Measurements from ENCODE around the gene MYH15. TPM values are rescaled to one million over a fixed set of nuclear protein-coding genes. Genes with fewer than 3 reads are reported as not detected.

Gene MYH15
- total and polyA plus RNA-seq, 7 donors = 0.01 to 0.67 (median 0.08) TPM

DNA sequence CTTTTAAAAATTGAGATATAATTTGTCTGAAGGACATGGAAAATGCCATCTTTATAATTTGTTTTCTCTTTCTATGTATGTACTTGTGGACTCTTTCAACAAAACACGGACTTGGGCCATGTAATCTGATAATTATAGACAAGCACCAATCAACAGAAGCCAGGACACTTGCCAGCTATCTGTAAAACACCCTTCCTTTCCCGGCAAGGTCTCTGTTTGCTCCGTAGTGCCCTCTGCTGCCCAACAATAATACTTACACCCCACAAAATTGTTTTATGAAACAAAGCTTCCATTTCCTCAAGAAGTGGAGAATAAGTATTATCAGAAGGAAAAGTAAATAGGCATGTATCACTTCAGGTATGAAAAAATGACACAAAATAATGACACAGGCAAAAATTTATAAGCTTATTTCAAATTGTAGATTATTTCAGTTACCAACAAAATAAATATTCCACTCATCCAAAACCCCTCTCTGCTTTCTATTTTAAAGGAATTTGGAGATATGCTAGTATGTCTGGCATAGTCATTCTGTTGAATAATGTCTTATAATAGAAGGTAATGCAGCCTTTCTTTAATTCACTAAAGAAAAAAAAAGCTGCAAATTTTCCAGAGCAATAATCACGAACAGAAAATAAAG lies 32.8 kb downstream of the MYH15 start:
- Histone ChIP-seq H3K9me3 (no peaks in the 10 kb centered on the region), H3K4me3 (no peak overlapping the region), H3K27me3 (ENCODE audit: insufficient read depth in 3 of 3, low read length in 2 of 3) (peaks cover 0 to 2% (median 0%) of the 10 kb centered on the region in 3 donors), H3K4me1 (no peaks in the 10 kb centered on the region), H3K27ac (no peak overlapping the region), H3K36me3 (ENCODE audit: insufficient read depth in 1 of 2, low read depth in 1 of 2) (no peaks in the 10 kb centered on the region)
- DNase-seq (peak in 1 of 2 donors; percentile 26), ATAC-seq (peak; percentile 64 to 85 (median 80))
- TF ChIP-seq, protein P1, sequence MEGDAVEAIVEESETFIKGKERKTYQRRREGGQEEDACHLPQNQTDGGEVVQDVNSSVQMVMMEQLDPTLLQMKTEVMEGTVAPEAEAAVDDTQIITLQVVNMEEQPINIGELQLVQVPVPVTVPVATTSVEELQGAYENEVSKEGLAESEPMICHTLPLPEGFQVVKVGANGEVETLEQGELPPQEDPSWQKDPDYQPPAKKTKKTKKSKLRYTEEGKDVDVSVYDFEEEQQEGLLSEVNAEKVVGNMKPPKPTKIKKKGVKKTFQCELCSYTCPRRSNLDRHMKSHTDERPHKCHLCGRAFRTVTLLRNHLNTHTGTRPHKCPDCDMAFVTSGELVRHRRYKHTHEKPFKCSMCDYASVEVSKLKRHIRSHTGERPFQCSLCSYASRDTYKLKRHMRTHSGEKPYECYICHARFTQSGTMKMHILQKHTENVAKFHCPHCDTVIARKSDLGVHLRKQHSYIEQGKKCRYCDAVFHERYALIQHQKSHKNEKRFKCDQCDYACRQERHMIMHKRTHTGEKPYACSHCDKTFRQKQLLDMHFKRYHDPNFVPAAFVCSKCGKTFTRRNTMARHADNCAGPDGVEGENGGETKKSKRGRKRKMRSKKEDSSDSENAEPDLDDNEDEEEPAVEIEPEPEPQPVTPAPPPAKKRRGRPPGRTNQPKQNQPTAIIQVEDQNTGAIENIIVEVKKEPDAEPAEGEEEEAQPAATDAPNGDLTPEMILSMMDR (IDR thresholded peaks at IDR 0.05) = peak; percentile 56
- WGBS, 3 donors = 23 to 24% (median 24%) methylated on average over 4 of the region's 4 CpGs
- intact Hi-C loops (cut with DNase I) = loop anchor here in 1 of 2 donors (2.0 kb wide), 1 partner anchor 387 kb away; the partner anchor contains the start of gene CD47

DNA sequence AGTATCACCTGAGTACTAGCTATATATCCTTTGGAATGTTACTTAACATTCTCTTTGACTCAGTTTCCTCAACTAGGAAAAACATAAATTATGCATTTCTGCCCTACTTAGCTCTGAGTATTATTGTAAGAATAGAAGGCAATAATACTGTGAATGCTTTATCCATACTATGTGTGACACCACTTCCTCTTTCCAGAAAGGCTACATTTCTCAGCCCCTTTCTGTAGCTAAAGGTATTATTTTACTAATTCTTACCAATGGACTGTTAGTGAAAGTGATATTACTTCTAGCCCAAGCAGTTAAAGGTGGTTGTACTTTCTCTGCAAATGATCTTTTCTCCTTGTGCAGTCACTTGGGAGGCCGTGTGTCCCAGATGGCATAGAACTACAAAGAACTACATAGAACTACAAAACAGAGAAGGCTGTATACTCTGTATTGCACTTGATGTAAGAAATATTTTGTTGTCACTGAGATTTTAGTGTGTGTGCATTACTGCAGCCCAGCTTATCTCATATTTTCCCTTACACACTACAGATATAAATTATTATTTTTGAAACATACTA lies 35.1 kb downstream of the MYH15 start:
- ATAC-seq (no peak), DNase-seq (no peak)
- Histone ChIP-seq H3K4me1 (no peaks in the 10 kb centered on the region), H3K9me3 (no peaks in the 10 kb centered on the region), H3K36me3 (ENCODE audit: insufficient read depth in 1 of 2, low read depth in 1 of 2) (no peaks in the 10 kb centered on the region), H3K27me3 (ENCODE audit: insufficient read depth in 3 of 3, low read length in 2 of 3) (no peaks in the 10 kb centered on the region), H3K4me3 (no peak overlapping the region), H3K27ac (no peak overlapping the region)
- TF ChIP-seq, protein P1 (IDR thresholded peaks at IDR 0.05) = no peak
- intact Hi-C loops (cut with DNase I) = no loop called here
- WGBS, 3 donors = 37 to 71% (median 50%) methylated on average over 1 of the region's 1 CpG

DNA sequence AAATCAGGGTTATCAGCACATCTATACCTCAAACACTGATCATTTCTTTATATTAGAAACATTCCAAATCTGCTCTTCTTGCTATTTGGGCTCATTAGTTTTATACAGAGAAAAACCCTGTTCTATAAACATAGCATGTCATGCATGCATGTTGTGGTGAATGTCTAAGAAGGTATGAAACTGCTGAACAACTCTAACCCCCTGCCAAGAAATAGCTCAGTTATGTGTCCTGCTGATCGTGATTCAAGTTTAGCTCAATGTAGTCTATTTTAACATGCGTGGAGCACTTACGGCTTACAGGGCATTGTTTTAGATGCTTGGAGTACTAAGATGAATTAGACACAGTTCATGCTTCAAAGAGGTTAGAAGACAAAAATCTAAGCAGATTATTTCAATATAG lies 35.8 kb downstream of the MYH15 start:
- intact Hi-C loops (cut with DNase I) = no loop called here
- no peak overlapping the region for H3K4me3 ChIP-seq
- H3K27ac ChIP-seq = no peak overlapping the region
- no peaks in the 10 kb centered on the region for H3K27me3 ChIP-seq (ENCODE audit: insufficient read depth in 3 of 3, low read length in 2 of 3)
- ATAC-seq (no peak), DNase-seq (no peak)
- H3K36me3 ChIP-seq (ENCODE audit: insufficient read depth in 1 of 2, low read depth in 1 of 2) = no peaks in the 10 kb centered on the region
- H3K4me1 ChIP-seq = no peaks in the 10 kb centered on the region
- TF ChIP-seq, protein P1 (IDR thresholded peaks at IDR 0.05) = no peak
- H3K9me3 ChIP-seq = no peaks in the 10 kb centered on the region
- WGBS, 3 donors = 42 to 60% (median 52%) methylated on average over 3 of the region's 3 CpGs

DNA sequence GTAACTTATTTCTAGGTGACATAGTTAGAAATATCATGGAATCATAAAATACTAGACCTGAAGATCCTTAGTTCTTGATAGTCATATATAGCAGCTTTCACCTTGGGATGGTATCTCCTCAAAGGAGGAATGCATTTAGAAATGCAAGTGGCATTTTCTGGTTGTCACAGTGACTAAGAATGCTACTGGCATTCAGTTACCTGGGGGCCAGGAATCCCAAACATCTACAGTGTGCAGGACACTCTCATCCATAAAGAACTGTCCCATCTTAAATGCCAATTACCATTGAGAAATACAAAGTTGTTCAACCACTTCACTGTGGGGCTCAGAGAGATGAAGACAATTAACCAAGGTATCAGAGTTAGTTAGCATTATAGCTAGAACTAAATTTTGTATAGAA lies 36.7 kb downstream of the MYH15 start:
- Histone ChIP-seq H3K4me1 (no peaks in the 10 kb centered on the region), H3K4me3 (no peak overlapping the region), H3K9me3 (no peaks in the 10 kb centered on the region), H3K36me3 (ENCODE audit: insufficient read depth in 1 of 2, low read depth in 1 of 2) (no peaks in the 10 kb centered on the region), H3K27me3 (ENCODE audit: insufficient read depth in 3 of 3, low read length in 2 of 3) (no peaks in the 10 kb centered on the region), H3K27ac (no peak overlapping the region)
- TF ChIP-seq, protein P1 (IDR thresholded peaks at IDR 0.05) = no peak
- intact Hi-C loops (cut with DNase I) = no loop called here
- DNase-seq = no peak
- no peak for ATAC-seq

All from psoas muscle (tissue), 8 donors.